Esophagus (tissue), 2 donors: Measurements from ENCODE around the gene CNPY2. TPM values are rescaled to one million over a fixed set of nuclear protein-coding genes. Genes with fewer than 3 reads are reported as not detected.

Experiments
- H3K27ac ChIP-seq, 2 donors: one replicate each; pipeline ENCODE4 v1.5.1; 2013; ENCODE audit warnings: low read depth in 2 of 2, mild to moderate bottlenecking in 2 of 2, inconsistent platforms in 1 of 2, low read length in 1 of 2, moderate library complexity in 1 of 2
- H3K27me3 ChIP-seq, 2 donors: one replicate each; pipeline ENCODE4 v1.6.1; 2013; ENCODE audit warnings: low read length in 2 of 2, control low read depth in 1 of 2, mild to moderate bottlenecking in 1 of 2; ENCODE audit not compliant: insufficient read depth in 2 of 2, control insufficient read depth in 1 of 2
- H3K36me3 ChIP-seq, 2 donors: one replicate each; pipeline ENCODE4 v1.6.1; 2013; ENCODE audit warnings: low read length in 1 of 2; ENCODE audit not compliant: control insufficient read depth in 2 of 2, insufficient read depth in 2 of 2
- H3K4me1 ChIP-seq, 2 donors: one replicate each; pipeline ENCODE4 v1.6.1; 2013; ENCODE audit warnings: low read length in 1 of 2; ENCODE audit not compliant: control insufficient read depth in 2 of 2, insufficient read depth in 2 of 2
- H3K4me3 ChIP-seq, 2 donors: one replicate each; pipeline ENCODE4 v1.5.1; 2013; ENCODE audit warnings: low read length in 2 of 2, mild to moderate bottlenecking in 2 of 2, low read depth in 1 of 2, moderate library complexity in 1 of 2
- H3K9me3 ChIP-seq, 2 donors: one replicate each; pipeline ENCODE4 v1.6.1; 2013; ENCODE audit warnings: mild to moderate bottlenecking in 2 of 2, low read depth in 1 of 2, low read length in 1 of 2, moderate library complexity in 1 of 2; ENCODE audit not compliant: control insufficient read depth in 2 of 2, insufficient read depth in 1 of 2
- whole genome bisulfite sequencing, 2 donors: extraction: QIAGEN DNeasy Blood & Tissue Kit; methylation state at CpG; one replicate each; pipeline ENCODE4 v1.1.7; 2013; 5-methylcytosine and 5-hydroxymethylcytosine counted together
- polyA plus RNA-seq, 2 donors: library from polyadenylated mRNA; stranded (reverse); fragments of 200-250 nt; gene quantifications; one replicate each; pipeline ENCODE4 v1.2.3, GENCODE V29; 2013
- donor health status: healthy with polysubstance abuse.
- donor health status: Bipolar disorder and iron deficiency.

The CNPY2 gene
- polyA plus RNA-seq, 2 donors = 62.1 to 75.3 TPM

DNA sequence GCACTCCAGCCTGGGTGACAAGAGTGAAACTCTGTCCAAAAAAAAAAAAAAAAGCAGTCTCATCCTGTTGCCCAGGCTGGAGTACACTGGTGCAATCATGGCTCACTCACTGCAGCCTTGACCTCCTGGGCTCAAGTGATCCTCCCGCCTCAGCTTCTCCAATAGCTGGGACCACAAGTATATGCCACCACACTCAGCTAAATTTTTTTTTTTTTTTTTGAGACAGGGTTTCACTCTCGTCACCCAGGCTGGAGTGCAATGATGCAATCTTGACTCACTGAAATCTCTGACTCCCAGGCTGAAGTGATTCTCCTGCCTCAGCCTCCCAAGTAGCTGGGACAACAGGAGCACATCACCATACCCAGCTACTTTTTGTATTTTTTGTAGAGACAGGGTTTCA is 5.2 kb upstream of the CNPY2 start:
- peaks cover 13 to 22% of the 10 kb centered on the region in 2 donors for H3K36me3 ChIP-seq

GRCh38 chr12:56317675-56318074 is 1.9 kb upstream of the CNPY2 start:
- Histone ChIP-seq H3K4me1 (peaks cover 2 to 4% of the 10 kb centered on the region in 2 donors), H3K27ac (no peak overlapping the region), H3K4me3 (no peak overlapping the region), H3K36me3 (peaks cover 0 to 7% of the 10 kb centered on the region in 2 donors), H3K27me3 (no peaks in the 10 kb centered on the region), H3K9me3 (no peaks in the 10 kb centered on the region)
- WGBS, 2 donors = 94 to 96% methylated on average over 3 of the region's 3 CpGs

More for the DNA sequence above, 5.2 kb upstream of the CNPY2 start:
- no peaks in the 10 kb centered on the region for H3K4me1 ChIP-seq
- no peaks in the 10 kb centered on the region for H3K27me3 ChIP-seq
- 85 to 91% methylated on average over 2 of the region's 2 CpGs for WGBS, 2 donors
- no peak overlapping the region for H3K27ac ChIP-seq
- no peak overlapping the region for H3K4me3 ChIP-seq
- H3K9me3 ChIP-seq = no peaks in the 10 kb centered on the region

GRCh38 chr12:56315249-56315621 is 553 bp downstream of the CNPY2 start:
- Histone ChIP-seq H3K27ac (peak overlapping the region; percentile 89 to 97), H3K4me1 (peaks cover 2 to 4% of the 10 kb centered on the region in 2 donors), H3K4me3 (peak overlapping the region; percentile 92 to 98), H3K36me3 (peaks cover 3 to 9% of the 10 kb centered on the region in 2 donors), H3K9me3 (no peaks in the 10 kb centered on the region), H3K27me3 (no peaks in the 10 kb centered on the region)
- 1% methylated on average over 11 of the region's 11 CpGs for WGBS, 2 donors

DNA sequence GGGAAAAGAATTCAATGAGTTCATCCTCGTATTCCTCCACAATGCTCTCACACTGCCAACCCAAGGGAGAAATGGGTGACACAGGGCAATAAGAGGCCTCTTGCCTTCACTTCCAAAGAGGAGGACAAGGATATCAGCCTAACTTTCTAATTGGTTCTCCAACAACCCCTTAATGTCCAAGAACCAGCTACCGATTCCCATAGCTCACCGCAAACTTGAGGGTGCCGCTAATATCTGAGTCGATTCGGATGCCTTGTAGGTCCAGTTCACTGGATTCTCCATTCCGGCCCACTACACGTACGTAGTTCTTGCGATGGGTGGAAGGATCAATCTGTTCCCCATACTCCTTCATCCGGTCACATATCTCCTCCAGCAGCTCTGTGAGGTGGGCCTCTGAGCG is 4.8 kb downstream of the CNPY2 start:
- no peaks in the 10 kb centered on the region for H3K27me3 ChIP-seq
- H3K4me3 ChIP-seq = no peak overlapping the region
- H3K4me1 ChIP-seq = peaks cover 2 to 4% of the 10 kb centered on the region in 2 donors
- H3K27ac ChIP-seq = no peak overlapping the region
- 94 to 97% methylated on average over 12 of the region's 12 CpGs for WGBS, 2 donors
- no peaks in the 10 kb centered on the region for H3K9me3 ChIP-seq
- peaks cover 3 to 10% of the 10 kb centered on the region in 2 donors for H3K36me3 ChIP-seq

DNA sequence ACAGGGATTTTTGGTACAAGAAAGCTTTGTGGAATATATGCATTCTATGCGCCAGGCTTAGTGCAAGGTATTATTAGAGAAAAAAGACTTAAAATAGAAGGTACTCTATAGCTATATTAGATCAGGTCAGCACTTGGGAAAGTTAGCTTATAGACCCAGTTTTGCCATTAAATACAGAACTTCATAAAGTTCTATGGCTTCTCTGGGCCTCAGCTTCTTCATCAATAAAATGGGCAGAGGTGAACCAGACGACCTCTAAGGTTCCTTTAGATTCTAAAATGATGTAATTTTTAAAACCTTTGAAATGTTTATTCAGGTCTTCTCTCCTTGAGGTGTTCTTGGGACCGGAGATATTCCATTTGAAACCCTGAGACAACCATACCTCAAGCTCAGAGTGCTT is 7.1 kb downstream of the CNPY2 start:
- Histone ChIP-seq H3K27me3 (no peaks in the 10 kb centered on the region), H3K27ac (no peak overlapping the region), H3K4me1 (no peaks in the 10 kb centered on the region), H3K9me3 (no peaks in the 10 kb centered on the region), H3K4me3 (no peak overlapping the region), H3K36me3 (peaks cover 3 to 10% of the 10 kb centered on the region in 2 donors)
- WGBS, 2 donors = 90 to 92% methylated on average over 3 of the region's 3 CpGs

- Histone ChIP-seq H3K4me1 (no peaks in the 10 kb centered on the region), H3K27me3 (no peaks in the 10 kb centered on the region), H3K4me3 (no peak overlapping the region), H3K9me3 (no peaks in the 10 kb centered on the region), H3K36me3 (peaks cover 3 to 10% of the 10 kb centered on the region in 2 donors), H3K27ac (no peak overlapping the region)
- WGBS, 2 donors = 90 to 92% methylated on average over 7 of the region's 7 CpGs
Observed at GRCh38 chr12:56307221-56307965, 8.4 kb downstream of the CNPY2 start.

DNA sequence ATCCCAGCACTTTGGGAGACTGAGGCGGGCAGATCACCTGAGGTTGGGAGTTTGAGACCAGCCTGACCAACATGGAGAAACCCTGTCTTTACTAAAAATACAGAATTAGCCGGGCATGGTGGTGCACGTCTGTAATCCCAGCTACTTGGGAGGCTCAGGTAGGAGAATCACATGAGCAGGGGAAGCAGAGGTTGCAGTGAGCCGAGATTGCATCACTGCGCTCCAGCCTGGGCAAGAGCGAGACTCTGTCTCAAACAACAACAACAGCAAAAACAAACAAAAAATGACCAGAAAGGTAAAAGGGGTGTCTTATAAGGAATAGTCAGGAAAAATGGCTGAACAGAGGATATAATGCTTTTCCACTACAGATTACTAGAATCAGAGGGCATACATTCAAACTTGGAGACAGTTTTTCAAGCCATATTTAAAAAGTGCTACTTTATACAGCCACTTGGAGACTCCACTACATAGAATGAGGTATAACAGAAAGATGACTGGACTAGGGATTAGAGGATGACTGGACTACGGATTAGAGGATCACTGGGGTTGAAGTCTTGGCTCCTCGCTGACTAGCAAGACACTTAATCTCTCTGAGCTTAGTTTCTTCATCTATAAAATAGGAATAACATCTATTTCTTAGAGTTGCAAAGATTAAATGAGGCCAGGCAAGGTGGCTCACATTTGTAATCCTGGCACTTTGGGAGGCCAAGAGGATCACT is 10.8 kb downstream of the CNPY2 start:
- Histone ChIP-seq H3K9me3 (no peaks in the 10 kb centered on the region), H3K4me3 (no peak overlapping the region), H3K27ac (no peak overlapping the region), H3K27me3 (no peaks in the 10 kb centered on the region), H3K4me1 (no peaks in the 10 kb centered on the region), H3K36me3 (peaks cover 0 to 5% of the 10 kb centered on the region in 2 donors)
- WGBS, 2 donors = 88 to 93% methylated on average over 8 of the region's 8 CpGs

GRCh38 chr12:56304276-56304675 is 11.5 kb downstream of the CNPY2 start:
- Histone ChIP-seq H3K27me3 (no peaks in the 10 kb centered on the region), H3K27ac (no peak overlapping the region), H3K9me3 (no peaks in the 10 kb centered on the region), H3K4me1 (no peaks in the 10 kb centered on the region), H3K4me3 (no peak overlapping the region), H3K36me3 (no peaks in the 10 kb centered on the region)
- 88 to 93% methylated on average over 3 of the region's 3 CpGs for WGBS, 2 donors

- Histone ChIP-seq H3K27me3 (no peaks in the 10 kb centered on the region), H3K4me1 (peaks cover 4% of the 10 kb centered on the region in 2 donors), H3K36me3 (peaks cover 0 to 2% of the 10 kb centered on the region in 2 donors), H3K4me3 (peak overlapping the region; percentile 50 to 79), H3K27ac (peak overlapping the region; percentile 94 to 95), H3K9me3 (no peaks in the 10 kb centered on the region)
- WGBS, 2 donors = 36 to 43% methylated on average over 21 of the region's 21 CpGs
Observed at GRCh38 chr12:56300644-56301464, 14.9 kb downstream of the CNPY2 start.
